ENCODE data around the gene CEP83.
"Not testable (repeated sequence)": the region's sequence is repeated elsewhere in the genome, so short reads cannot be mapped to it uniquely, and the experiment has no call there.

CEP83 gene

GRCh38 chr12:94379479-94380113, 80.1 kb downstream of the CEP83 start:
- DNase-seq (ENCODE audit: low spot score), result no peak

DNA sequence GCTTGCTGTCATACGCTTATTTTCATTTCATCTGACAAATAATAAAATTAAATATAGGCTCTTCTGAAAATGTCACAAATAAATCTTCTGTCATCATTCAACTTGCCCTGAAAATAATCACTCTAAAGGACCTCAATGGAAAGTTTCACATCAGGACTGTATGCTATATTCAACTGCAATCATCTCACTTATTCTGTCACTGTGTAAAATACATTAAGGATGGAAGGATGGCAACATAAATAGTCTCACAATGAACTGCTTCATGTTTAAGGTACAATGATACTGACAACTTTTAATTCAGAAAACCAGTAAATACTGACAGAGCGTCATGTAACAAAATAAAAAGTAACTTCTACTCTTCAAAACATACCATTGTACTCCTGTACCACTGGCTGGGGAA, 82.1 kb downstream of the CEP83 start:
- no peak for DNase-seq (ENCODE audit: low spot score)

- DNase-seq (ENCODE audit: low spot score), result no peak
Observed at GRCh38 chr12:94374124-94374523, 85.5 kb downstream of the CEP83 start.

DNA sequence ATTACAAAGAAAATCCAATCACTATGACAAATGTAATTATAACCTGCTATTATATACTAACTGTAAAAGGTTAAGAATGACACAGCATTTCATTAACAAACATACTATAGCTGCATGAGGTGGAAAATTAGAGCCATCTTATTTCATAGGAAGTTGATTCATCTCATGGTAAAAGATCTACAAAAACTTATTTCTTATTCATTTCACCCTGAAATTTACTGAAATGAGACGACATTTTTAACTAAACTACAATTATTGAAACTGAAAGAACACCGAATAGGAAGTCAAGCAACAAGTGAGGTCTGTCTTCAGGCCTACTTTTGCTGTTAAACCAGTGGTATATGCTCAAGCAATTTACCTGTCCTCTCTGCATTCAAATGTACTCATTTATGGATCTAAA, 87.2 kb downstream of the CEP83 start:
- no peak for DNase-seq (ENCODE audit: low spot score)

GRCh38 chr12:94362653-94363052, 97.0 kb downstream of the CEP83 start:
- DNase-seq (ENCODE audit: low spot score), result no peak

- DNase-seq (ENCODE audit: low spot score), result no peak
Observed at GRCh38 chr12:94359761-94360160, 99.9 kb downstream of the CEP83 start.

GRCh38 chr12:94353130-94353529, 106.5 kb downstream of the CEP83 start:
- no peak for DNase-seq (ENCODE audit: low spot score)

GRCh38 chr12:94340573-94340972, 119.1 kb downstream of the CEP83 start:
- DNase-seq (ENCODE audit: low spot score), result no peak

- no peak for DNase-seq (ENCODE audit: low spot score)
Observed at GRCh38 chr12:94338006-94338794, 121.5 kb downstream of the CEP83 start.

DNA sequence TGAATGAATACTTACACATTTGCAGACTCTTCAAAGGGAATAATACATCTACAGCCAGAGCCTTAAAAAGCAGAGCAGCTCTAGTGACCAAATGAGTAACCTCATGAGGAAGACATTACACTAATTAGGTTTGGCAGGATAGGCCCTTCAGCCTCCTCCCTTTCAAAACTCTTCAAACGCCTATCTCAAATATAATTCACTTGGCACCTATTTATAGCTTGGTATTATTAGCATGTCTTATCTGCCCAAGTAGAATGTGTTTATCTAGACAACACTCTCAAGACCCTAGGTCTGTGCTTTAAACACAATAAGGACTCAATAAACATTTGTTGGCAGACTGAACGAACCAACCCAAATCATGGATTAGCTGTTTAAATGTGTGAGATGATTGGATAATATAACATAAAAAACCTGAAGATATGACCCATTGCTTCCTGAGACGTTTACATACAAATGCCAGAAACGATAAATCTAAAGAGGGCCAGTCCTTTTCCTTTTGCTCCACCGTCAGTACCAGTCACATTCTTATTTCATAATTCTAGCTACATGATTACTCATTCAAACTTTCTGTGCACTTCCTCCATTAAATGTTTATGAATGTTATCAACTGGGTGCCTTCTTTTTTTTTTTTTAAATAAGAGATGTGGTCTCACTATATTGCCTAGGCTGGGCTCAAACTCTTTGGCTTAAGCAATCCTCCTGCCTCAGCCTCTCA, 123.3 kb downstream of the CEP83 start:
- no peak for DNase-seq (ENCODE audit: low spot score)

GRCh38 chr12:94333396-94333795, 126.3 kb downstream of the CEP83 start:
- no peak for DNase-seq (ENCODE audit: low spot score)

DNA sequence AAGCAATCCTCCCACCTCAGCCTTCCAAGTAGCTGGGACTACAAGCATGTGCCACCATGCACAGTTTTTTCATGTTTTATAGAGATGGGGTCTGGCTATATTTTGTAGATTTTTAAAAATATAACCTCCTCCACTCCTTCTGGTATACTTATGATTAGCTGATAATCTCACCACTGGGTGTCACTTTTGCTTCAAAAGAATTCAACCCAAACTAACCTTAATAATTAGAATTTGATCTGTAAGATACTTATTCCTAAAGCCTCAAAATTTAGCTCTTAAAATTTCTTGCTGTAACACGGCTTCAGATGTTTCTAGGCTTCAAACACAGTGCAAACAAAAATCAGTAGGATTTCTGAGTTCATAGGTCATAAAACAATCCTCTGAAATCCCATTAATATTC, 130.3 kb downstream of the CEP83 start:
- no peak for DNase-seq (ENCODE audit: low spot score)

DNA sequence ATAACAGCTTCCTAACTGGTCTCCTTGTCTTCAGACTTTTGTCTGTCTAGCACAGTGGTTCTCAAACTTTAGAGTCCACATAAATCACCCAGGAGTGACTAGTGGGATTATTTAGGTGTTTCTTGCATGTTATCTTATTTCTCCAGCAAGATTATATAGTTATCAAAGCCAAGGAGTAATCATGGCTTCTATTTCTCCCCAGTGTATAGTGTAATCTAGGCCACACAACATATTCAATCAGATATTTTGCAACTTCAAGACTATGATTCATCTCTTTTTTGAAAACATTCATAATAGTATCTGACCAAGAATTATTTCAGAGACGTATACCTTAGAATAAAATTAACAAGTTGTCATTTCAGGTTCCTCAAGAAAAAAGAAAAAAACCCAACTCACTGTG, 131.9 kb downstream of the CEP83 start:
- no peak for DNase-seq (ENCODE audit: low spot score)

DNA sequence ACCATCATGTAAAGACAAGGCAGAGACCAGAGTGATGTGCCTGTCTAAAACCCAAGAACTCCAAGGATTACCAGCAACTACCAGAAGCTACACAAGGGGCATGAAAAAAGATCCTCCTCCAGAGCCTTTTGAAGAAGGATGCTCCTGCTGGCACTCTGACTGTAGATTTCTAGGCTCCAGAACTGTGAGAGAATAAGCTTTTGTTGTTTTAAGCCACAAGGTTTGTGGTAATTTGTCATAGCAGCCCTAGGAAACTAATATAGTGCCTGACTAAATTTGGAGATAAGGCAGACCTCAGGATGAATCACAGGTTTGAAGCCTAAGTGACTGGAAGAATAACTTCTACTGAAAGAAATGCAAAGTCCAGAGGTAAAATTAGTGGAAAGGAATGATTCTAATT, 132.9 kb downstream of the CEP83 start:
- no peak for DNase-seq (ENCODE audit: low spot score)

- DNase-seq (ENCODE audit: low spot score), result no peak
Observed at GRCh38 chr12:94326234-94326633, 133.4 kb downstream of the CEP83 start.

- DNase-seq (ENCODE audit: low spot score), result no peak
Observed at GRCh38 chr12:94322346-94322745, 137.3 kb downstream of the CEP83 start.

GRCh38 chr12:94320109-94320508, 139.6 kb downstream of the CEP83 start:
- DNase-seq (ENCODE audit: low spot score), result no peak

- DNase-seq (ENCODE audit: low spot score), result no peak
Observed at GRCh38 chr12:94318181-94318580, 141.5 kb downstream of the CEP83 start.

GRCh38 chr12:94316600-94316999, 143.1 kb downstream of the CEP83 start:
- not testable (repeated sequence) for DNase-seq (ENCODE audit: low spot score)

DNA sequence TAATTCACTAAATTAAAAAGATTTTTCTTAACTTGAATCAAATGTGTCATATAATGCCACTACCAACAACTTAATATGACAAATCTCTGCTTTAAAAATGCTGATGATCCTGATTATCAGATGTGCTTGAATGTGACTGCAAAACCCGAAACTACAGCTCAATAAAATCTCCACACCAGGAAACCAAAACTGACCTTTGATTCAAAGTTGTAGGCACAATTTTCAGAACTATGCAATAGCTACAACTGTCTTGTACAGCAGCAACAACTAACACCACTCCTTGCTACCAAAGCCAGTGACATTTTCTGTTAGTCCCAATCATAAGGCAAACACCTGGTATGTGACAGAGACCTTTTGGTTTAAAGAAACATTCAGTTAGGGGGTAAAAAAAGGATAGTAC, 147.3 kb downstream of the CEP83 start:
- no peak for DNase-seq (ENCODE audit: low spot score)

- no peak for DNase-seq (ENCODE audit: low spot score)
Observed at GRCh38 chr12:94309373-94309772, 150.3 kb downstream of the CEP83 start.

DNA sequence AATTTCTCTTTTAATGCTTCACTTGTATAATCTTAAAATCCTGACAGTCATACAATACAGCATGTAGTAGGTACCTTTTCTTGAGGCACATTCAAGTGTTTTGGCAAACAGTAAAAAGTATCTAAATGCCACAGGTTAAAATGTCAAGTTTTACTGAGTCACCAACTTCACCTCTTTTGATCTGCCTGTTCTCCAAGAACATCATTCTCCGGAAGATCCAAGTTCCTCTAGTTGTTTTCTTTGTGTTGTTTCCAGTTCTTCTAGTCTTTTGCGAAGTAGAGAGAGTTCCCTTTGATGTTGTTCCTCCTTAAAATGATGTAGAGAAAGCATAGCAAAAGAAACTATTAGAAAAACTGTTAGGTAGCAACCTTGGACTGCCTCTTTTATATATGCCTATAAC, 151.1 kb downstream of the CEP83 start:
- no peak for DNase-seq (ENCODE audit: low spot score)
